Fibroblast of skin of right quadriceps (primary cell): ENCODE results near the gene HBE1.

Source experiments
- DNase-seq: peaks from one replicate; pipeline ENCODE4 v3.0.0-alpha.2; 2013

The HBE1 gene

GRCh38 chr11:5232176-5232575 lies 37.6 kb downstream of the HBE1 start:
- no peak for DNase-seq

DNA sequence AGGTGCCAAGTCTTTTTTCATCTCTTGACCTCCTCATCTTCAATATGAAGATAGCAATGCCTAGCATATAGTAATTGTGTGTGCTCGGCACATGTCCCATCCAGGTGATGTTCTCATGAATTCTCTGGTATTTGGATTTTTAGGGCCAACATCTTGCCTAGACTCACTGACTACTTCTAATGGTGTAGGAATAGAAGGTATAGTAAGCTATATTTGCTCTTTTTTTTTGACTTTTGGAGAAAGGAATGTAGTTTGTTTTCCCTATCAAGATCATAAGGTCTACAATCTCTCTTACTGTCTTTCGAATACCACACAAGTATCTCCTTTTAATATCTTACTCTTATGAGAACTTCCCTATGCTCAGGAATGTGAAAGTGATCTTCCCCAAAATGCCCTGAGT lies 38.6 kb downstream of the HBE1 start:
- DNase-seq = no peak

DNA sequence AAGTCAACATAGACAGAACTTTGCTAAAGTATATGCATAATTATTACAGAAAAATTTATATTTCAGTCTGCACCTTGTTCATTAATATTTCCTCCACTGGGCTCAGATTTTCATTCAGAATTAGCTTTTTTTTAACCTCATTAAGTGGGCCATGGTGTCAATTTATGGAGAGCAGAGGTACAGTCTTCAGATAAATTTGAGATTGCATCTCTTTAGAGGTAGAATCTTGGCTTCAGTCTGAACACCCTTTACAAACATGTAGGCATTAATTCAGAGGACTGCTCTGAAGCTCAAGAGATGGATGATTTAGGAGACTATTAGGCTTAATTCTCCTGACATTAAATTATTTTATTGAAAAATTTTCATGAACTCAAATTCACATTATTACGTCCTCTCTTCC lies 39.5 kb downstream of the HBE1 start:
- DNase-seq = no peak

DNA sequence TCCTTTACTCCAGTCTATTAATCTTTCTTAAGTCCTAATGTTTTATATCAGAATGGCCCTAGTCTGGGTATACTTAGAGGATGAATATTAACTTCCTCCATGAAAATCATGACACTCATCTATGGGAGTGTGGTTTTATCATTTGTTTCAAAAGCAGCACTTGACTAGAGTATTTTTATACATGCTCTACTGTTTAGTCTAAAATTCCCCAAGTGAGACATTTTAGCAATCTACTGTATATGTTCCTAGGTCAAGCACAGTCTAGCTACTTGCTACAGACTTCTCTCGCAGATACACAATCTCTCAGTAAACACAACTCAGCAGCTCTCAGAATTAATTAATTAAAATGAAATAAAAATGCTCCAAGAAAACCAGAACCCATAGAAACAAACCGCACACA lies 39.9 kb downstream of the HBE1 start:
- DNase-seq = no peak

DNA sequence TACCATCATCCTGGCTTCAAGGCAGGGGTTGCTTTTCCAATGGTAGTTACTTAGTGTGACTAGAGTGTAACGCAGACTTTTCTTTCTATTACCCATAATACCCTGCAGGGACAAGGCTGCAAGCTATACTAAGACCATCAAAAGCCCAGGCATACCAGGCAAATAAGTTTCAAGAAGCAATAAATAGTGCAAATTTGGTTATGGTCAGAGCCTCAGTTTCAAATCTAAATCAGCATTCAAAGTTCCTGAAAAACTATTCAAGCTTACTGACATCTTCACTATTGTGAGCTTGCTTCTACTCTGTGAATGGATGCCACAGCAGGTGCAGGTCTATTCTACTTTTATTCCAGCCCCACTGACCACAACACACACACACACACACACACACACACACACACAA lies 40.4 kb downstream of the HBE1 start:
- DNase-seq = no peak

DNA sequence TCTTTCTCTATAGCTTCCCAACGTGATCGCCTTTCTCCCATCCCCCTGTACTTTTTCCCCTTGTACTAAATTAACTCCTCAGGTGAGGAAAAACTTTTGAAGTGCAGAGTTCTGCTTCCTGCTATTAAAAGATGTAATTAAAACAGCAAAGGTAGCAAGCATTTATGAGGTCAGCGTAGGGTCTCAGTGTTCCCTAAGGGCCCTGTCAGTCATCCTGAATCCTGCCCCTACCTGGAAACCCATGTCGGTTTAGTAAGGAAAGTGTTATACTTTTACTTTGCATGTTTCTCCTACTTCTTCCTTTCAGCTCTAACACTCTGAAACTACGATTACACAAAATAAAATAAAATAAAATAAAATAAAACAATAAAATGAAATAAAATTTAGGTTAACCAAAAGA lies 41.6 kb downstream of the HBE1 start:
- no peak for DNase-seq

- DNase-seq = no peak
Observed at GRCh38 chr11:5227681-5228080, 42.1 kb downstream of the HBE1 start.

DNA sequence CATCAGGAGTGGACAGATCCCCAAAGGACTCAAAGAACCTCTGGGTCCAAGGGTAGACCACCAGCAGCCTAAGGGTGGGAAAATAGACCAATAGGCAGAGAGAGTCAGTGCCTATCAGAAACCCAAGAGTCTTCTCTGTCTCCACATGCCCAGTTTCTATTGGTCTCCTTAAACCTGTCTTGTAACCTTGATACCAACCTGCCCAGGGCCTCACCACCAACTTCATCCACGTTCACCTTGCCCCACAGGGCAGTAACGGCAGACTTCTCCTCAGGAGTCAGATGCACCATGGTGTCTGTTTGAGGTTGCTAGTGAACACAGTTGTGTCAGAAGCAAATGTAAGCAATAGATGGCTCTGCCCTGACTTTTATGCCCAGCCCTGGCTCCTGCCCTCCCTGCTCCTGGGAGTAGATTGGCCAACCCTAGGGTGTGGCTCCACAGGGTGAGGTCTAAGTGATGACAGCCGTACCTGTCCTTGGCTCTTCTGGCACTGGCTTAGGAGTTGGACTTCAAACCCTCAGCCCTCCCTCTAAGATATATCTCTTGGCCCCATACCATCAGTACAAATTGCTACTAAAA lies 42.9 kb downstream of the HBE1 start, which contains the start of gene HBB:
TSS of gene HBB (minus strand) at position 340 of the 579 bp plus-strand sequence. CDS start at position 290, 50 bp downstream.
- no peak for DNase-seq

DNA sequence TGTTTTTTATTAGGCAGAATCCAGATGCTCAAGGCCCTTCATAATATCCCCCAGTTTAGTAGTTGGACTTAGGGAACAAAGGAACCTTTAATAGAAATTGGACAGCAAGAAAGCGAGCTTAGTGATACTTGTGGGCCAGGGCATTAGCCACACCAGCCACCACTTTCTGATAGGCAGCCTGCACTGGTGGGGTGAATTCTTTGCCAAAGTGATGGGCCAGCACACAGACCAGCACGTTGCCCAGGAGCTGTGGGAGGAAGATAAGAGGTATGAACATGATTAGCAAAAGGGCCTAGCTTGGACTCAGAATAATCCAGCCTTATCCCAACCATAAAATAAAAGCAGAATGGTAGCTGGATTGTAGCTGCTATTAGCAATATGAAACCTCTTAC lies 44.3 kb downstream of the HBE1 start:
- no peak for DNase-seq

GRCh38 chr11:5224538-5225479 lies 44.9 kb downstream of the HBE1 start:
- no peak for DNase-seq

GRCh38 chr11:5223686-5224085 lies 46.1 kb downstream of the HBE1 start:
- no peak for DNase-seq

DNA sequence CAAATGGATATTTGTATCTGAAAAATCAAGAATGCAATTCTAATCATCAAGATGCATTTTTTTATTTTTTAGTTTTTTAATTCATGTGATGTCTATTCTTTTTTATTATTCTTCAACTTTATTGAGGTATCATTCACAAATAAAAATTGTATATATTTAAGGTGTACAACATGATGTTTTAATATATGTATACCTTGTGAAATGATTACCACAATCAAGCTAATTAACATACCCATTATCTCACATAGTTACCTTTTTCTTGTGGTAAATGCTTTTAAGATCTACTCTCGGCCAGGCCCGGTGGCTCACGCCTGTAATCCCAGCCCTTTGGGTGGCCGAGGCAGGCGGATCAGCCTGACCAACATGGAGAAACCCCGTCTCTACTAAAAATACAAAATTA lies 46.6 kb downstream of the HBE1 start:
- no peak for DNase-seq
